ENCODE results near the gene PHC3.
A peak's percentile ranks its signal among the peaks of the same experiment; 100 is the strongest.
"Not testable (repeated sequence)": the region's sequence is repeated elsewhere in the genome, so short reads cannot be mapped to it uniquely, and the experiment has no call there.

The PHC3 gene

DNA sequence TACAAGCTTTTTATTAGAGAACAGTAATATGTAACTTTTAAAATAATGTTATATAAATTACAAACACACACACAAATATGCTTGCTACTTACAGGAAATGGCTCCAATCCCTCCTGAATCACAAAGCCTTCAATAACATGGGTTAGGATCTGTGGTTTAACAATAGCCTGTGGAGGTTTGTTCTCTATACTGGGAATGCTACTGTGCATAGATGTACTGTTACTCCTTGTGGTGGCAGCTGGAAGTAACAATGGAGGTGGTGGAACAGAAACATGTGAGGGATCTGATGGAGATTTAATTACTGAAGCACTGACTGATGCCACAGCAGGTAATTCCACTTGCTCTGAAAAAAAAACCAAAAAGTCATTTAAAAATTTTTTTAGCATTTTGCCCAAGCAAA lies 64.4 kb downstream of the PHC3 start:
- no peak for TF ChIP-seq ESRRG (CRISPR knock-in tag; IDR thresholded peaks at IDR 0.05)
- no peak for TF ChIP-seq CSDC2 (CRISPR knock-in tag; IDR thresholded peaks at IDR 0.05)
- no peak for TF ChIP-seq ARNTL (CRISPR knock-in tag; IDR thresholded peaks at IDR 0.05; ENCODE audit: borderline replicate concordance, low read depth)
- no peak for TF ChIP-seq RARB (CRISPR knock-in tag; IDR thresholded peaks at IDR 0.05)
- no peak for TF ChIP-seq ZNF70 (CRISPR knock-in tag; IDR thresholded peaks at IDR 0.05)
- no peak for TF ChIP-seq PPARA (CRISPR knock-in tag; IDR thresholded peaks at IDR 0.05; ENCODE audit: borderline replicate concordance)
- TF ChIP-seq BACH2 (CRISPR knock-in tag; IDR thresholded peaks at IDR 0.05; ENCODE audit: borderline replicate concordance): no peak
- no peak for TF ChIP-seq OSR1 (CRISPR knock-in tag; IDR thresholded peaks at IDR 0.05)
- no peak for TF ChIP-seq GLIS3 (CRISPR knock-in tag; IDR thresholded peaks at IDR 0.05)
- no peak for TF ChIP-seq ZNF565 (CRISPR knock-in tag; conservative IDR thresholded peaks at IDR 0.05; ENCODE audit: low read depth)
- peak; percentile 54; the same call in 2 of the 3 replicates for ATAC-seq

DNA sequence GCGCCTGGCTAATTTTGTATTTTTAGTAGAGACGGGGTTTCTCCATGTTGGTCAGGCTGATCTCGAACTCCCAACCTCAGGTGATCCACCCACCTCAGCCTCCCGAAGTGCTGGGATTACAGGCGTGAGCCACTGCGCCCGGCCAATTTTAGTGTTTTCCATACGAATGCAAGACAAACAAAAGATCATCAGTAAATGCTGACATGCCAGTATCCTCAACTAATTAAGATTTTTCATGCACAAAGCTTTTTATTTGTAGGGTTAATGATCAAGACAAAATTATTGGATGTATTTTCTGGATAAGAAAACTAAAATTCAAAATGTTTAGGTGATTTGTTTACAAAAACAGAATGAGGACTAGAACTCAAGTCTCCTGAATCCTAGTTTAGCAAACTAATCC lies 67.4 kb downstream of the PHC3 start:
- not testable (repeated sequence) for ATAC-seq

DNA sequence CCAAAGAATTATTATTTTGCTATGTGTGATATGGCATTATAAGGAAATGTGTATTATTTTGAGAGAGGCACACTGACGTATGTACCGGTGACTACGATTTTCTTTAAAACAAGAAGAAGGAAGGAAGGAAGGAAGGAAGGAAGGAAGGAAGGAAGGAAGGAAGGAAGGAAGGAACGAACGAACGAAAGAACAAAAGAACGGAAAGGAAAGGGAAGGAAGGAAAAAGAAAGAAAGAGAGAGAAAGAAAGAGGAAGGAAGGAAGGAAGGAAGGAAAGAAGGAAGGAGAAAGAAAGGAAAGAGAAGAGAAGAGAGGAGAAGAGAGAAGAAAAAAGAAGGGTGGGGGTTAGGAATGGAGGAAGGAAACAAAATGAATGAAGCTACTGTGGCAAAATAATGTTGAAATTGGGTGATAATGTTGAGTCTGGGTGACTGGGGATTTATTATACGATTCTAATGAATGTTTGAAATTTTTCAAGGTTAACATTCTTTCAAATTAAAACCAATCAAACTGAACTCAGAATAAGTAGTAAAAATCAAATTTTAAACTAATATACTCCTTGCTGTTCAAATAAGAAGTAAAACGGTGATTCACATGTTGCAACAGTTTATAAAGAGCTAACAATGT lies 70.3 kb downstream of the PHC3 start:
- no peak for ATAC-seq
- no peak for TF ChIP-seq ESRRG (CRISPR knock-in tag; IDR thresholded peaks at IDR 0.05)
- no peak for TF ChIP-seq CSDC2 (CRISPR knock-in tag; IDR thresholded peaks at IDR 0.05)
- TF ChIP-seq TCF4 (CRISPR knock-in tag; IDR thresholded peaks at IDR 0.05; ENCODE audit: borderline replicate concordance): no peak
- TF ChIP-seq ZFP3 (CRISPR knock-in tag; IDR thresholded peaks at IDR 0.05): no peak
- no peak for TF ChIP-seq ZFP30 (CRISPR knock-in tag; IDR thresholded peaks at IDR 0.05)
- no peak for TF ChIP-seq ZNF8 (CRISPR knock-in tag; IDR thresholded peaks at IDR 0.05)
- no peak for TF ChIP-seq ISL1 (CRISPR knock-in tag; IDR thresholded peaks at IDR 0.05)
- TF ChIP-seq, protein P1, sequence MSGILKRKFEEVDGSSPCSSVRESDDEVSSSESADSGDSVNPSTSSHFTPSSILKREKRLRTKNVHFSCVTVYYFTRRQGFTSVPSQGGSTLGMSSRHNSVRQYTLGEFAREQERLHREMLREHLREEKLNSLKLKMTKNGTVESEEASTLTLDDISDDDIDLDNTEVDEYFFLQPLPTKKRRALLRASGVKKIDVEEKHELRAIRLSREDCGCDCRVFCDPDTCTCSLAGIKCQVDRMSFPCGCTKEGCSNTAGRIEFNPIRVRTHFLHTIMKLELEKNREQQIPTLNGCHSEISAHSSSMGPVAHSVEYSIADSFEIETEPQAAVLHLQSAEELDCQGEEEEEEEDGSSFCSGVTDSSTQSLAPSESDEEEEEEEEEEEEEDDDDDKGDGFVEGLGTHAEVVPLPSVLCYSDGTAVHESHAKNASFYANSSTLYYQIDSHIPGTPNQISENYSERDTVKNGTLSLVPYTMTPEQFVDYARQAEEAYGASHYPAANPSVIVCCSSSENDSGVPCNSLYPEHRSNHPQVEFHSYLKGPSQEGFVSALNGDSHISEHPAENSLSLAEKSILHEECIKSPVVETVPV (CRISPR knock-in tag; IDR thresholded peaks at IDR 0.05): no peak
- TF ChIP-seq OSR1 (CRISPR knock-in tag; IDR thresholded peaks at IDR 0.05): no peak
- no peak for TF ChIP-seq ARNTL (CRISPR knock-in tag; IDR thresholded peaks at IDR 0.05; ENCODE audit: borderline replicate concordance, low read depth)
- no peak for TF ChIP-seq SNAI2 (CRISPR knock-in tag; IDR thresholded peaks at IDR 0.05)
- no peak for TF ChIP-seq PPARA (CRISPR knock-in tag; IDR thresholded peaks at IDR 0.05; ENCODE audit: borderline replicate concordance)
- TF ChIP-seq GLIS3 (CRISPR knock-in tag; IDR thresholded peaks at IDR 0.05): no peak
- TF ChIP-seq ZNF565 (CRISPR knock-in tag; conservative IDR thresholded peaks at IDR 0.05; ENCODE audit: low read depth): no peak

DNA sequence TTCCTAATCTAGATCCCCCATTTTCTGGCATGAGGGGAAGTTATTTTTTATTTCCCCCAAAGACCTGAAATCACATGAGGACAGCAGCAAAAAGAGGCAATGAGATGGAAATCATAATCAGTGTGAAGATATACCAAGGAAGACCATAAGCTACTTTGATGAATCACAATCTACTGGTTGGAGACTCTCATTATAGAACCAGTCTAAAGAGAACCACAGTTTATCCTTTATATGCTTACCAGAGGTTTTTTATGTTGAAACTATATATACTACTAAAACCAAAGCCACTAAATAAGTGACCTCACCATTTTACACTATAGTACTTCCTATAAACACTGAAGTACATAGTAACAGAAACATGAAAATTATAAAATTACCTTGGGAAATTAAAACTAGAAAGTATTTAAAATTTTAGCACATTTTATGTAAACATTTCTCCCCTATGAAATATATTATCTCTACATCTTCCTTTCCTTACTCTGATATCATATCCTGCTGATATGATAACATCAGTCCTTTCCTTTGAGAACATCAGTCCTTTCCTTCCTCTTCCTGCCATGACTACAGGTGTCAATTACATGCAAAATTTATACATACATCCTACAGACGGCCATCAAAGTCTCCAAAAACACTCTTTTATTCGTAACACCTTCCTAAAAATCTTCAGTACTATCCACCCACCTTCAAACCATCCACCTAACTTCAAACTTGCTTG lies 71.8 kb downstream of the PHC3 start:
- ATAC-seq: no peak

More for the DNA sequence above, 71.8 kb downstream of the PHC3 start:
- TF ChIP-seq SNAI2 (CRISPR knock-in tag; IDR thresholded peaks at IDR 0.05) (no peak), ZC3H10 (CRISPR knock-in tag; IDR thresholded peaks at IDR 0.05) (no peak), ZNF8 (CRISPR knock-in tag; IDR thresholded peaks at IDR 0.05) (no peak), TOX (CRISPR knock-in tag; IDR thresholded peaks at IDR 0.05; ENCODE audit: borderline replicate concordance) (no peak), ISL1 (CRISPR knock-in tag; IDR thresholded peaks at IDR 0.05) (no peak), OSR1 (CRISPR knock-in tag; IDR thresholded peaks at IDR 0.05) (no peak), RARB (CRISPR knock-in tag; IDR thresholded peaks at IDR 0.05) (no peak), TCF4 (CRISPR knock-in tag; IDR thresholded peaks at IDR 0.05; ENCODE audit: borderline replicate concordance) (no peak)
- TF ChIP-seq, protein P1 (CRISPR knock-in tag; IDR thresholded peaks at IDR 0.05): no peak
- TF ChIP-seq, protein P2, sequence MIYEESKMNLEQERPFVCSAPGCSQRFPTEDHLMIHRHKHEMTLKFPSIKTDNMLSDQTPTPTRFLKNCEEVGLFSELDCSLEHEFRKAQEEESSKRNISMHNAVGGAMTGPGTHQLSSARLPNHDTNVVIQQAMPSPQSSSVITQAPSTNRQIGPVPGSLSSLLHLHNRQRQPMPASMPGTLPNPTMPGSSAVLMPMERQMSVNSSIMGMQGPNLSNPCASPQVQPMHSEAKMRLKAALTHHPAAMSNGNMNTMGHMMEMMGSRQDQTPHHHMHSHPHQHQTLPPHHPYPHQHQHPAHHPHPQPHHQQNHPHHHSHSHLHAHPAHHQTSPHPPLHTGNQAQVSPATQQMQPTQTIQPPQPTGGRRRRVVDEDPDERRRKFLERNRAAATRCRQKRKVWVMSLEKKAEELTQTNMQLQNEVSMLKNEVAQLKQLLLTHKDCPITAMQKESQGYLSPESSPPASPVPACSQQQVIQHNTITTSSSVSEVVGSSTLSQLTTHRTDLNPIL (CRISPR knock-in tag; IDR thresholded peaks at IDR 0.05; ENCODE audit: low read depth): no peak
- TF ChIP-seq, protein P3, sequence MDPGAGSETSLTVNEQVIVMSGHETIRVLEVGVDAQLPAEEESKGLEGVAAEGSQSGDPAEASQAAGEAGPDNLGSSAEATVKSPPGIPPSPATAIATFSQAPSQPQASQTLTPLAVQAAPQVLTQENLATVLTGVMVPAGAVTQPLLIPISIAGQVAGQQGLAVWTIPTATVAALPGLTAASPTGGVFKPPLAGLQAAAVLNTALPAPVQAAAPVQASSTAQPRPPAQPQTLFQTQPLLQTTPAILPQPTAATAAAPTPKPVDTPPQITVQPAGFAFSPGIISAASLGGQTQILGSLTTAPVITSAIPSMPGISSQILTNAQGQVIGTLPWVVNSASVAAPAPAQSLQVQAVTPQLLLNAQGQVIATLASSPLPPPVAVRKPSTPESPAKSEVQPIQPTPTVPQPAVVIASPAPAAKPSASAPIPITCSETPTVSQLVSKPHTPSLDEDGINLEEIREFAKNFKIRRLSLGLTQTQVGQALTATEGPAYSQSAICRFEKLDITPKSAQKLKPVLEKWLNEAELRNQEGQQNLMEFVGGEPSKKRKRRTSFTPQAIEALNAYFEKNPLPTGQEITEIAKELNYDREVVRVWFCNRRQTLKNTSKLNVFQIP (CRISPR knock-in tag; IDR thresholded peaks at IDR 0.05; ENCODE audit: borderline replicate concordance, low read depth): no peak

Data from SK-N-SH treated with all-trans-retinoic acid at 6 μM for 48 hours (cell line).